ENCODE results near the gene MPPED1. TPM values are rescaled to one million over a fixed set of nuclear protein-coding genes. Genes with fewer than 3 reads are reported as not detected.

MPPED1 gene
- total and polyA plus RNA-seq, 2 donors (not counting 1 experiment from before 2014, with no cell fraction given), result 0.13 TPM; not detected in 1

DNA sequence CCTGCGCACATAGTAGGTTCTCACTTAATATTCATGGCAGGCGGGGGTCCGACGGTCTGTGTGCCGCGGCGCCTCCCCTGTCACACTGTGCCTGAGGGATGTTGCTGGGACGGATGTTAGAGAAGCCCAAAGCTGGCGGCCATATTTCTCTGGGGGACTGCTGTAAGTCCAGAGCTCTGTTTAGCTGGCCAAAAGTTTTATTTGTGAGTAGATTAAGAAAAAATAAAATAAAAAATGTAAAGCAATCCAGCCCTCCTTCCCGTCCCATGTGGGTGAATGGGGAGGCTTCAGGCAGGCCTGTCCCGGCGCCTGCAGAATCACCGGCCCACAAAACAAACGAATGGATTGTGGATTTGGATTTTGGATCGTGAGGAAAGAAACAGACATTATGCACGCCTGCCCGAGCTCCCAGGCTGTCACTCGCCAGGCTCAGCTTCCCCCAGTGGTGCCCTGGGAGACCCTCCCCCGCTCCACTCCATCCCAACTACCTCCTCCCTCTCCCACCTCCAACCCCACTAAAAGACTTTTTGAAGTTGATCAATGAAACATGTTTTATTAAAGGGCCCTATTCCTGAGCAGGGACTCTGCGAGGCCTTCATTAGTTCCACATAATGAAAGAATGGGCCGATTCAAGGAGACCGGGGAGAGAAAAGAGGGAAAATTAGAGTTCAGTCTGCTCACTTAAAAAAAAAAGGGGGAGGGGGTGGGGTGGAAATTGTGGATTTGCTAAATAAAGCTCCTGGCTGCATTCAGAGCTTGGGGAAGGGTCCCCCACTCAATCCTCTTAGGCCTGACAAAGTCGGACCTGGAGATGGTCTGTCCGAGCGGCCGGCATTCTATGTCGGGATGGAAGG, 48.3 kb upstream of the MPPED1 start:
- Histone ChIP-seq H3K27me3 (replicated peaks in 1 of 4; ENCODE audit: control extremely low read depth in 1 of 4, control insufficient read depth in 3 of 4, insufficient read depth in 4 of 4, low read length in 3 of 4) (peaks cover 0 to 3% (median 0%) of the 10 kb centered on the region in 4 experiments), H3K4me2 (replicated peaks; ENCODE audit: low read depth, low read length, poor library complexity, severe bottlenecking) (no peak overlapping the region), H3K9ac (ENCODE audit: low read length) (no peak overlapping the region), H3K36me3 (replicated peaks in 1 of 2; ENCODE audit: control extremely low read depth in 1 of 2, control insufficient read depth in 1 of 2, extremely low read depth in 1 of 2, insufficient read depth in 2 of 2, low read length in 1 of 2) (no peaks in the 10 kb centered on the region), H3K4me3 (ENCODE audit: control extremely low read depth in 1 of 5, extremely low read depth in 1 of 5, insufficient read depth in 1 of 5, low read depth in 2 of 5, low read length in 4 of 5) (no peak overlapping the region), H4K20me1 (ENCODE audit: control insufficient read depth, insufficient read depth, low read length, poor library complexity, severe bottlenecking) (no peaks in the 10 kb centered on the region), H3K9me3 (ENCODE audit: control extremely low read depth in 1 of 3, control insufficient read depth in 2 of 3, insufficient read depth in 1 of 3, low read length in 2 of 3) (peaks cover 0 to 6% (median 0%) of the 10 kb centered on the region in 3 donors), H3K27ac (ENCODE audit: low read length in 2 of 2) (no peak overlapping the region), H2AFZ (ENCODE audit: insufficient read depth, low read depth, low read length, poor library complexity, severe bottlenecking) (no peak overlapping the region), H3K4me1 (ENCODE audit: control insufficient read depth in 2 of 2, insufficient read depth in 2 of 2, low read length in 2 of 2) (no peaks in the 10 kb centered on the region), H3K79me2 (ENCODE audit: control insufficient read depth, insufficient read depth, low read length) (no peaks in the 10 kb centered on the region)
- intact Hi-C loops (cut with micrococcal nuclease), result no loop called here
- Mint-ChIP-seq H3K27ac (no peak overlapping the region), H3K4me3 (no peak overlapping the region), H3K4me1 (no peaks in the 10 kb centered on the region), H3K9me3 (ENCODE audit: insufficient read depth) (no peaks in the 10 kb centered on the region), H3K27me3 (peaks cover 17% of the 10 kb centered on the region)
- DNase-seq (no peak), ATAC-seq (ENCODE audit: low read depth) (no peak)
- WGBS (ENCODE audit: insufficient coverage), result 93% methylated on average over 19 of the region's 27 CpGs
- CTCF ChIA-PET, result interaction anchor here (1.2 kb wide), 1 partner anchor 17 kb away, joined by 4 read pairs; no protein-coding TSS in a partner anchor
- no peak for TF ChIP-seq EZH2 (IDR thresholded peaks at IDR 0.05; ENCODE audit: borderline replicate concordance, insufficient read depth, low read depth, low read length, poor library complexity, severe bottlenecking)
- TF ChIP-seq, protein P1, sequence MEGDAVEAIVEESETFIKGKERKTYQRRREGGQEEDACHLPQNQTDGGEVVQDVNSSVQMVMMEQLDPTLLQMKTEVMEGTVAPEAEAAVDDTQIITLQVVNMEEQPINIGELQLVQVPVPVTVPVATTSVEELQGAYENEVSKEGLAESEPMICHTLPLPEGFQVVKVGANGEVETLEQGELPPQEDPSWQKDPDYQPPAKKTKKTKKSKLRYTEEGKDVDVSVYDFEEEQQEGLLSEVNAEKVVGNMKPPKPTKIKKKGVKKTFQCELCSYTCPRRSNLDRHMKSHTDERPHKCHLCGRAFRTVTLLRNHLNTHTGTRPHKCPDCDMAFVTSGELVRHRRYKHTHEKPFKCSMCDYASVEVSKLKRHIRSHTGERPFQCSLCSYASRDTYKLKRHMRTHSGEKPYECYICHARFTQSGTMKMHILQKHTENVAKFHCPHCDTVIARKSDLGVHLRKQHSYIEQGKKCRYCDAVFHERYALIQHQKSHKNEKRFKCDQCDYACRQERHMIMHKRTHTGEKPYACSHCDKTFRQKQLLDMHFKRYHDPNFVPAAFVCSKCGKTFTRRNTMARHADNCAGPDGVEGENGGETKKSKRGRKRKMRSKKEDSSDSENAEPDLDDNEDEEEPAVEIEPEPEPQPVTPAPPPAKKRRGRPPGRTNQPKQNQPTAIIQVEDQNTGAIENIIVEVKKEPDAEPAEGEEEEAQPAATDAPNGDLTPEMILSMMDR (IDR thresholded peaks at IDR 0.05), result no peak
- POLR2A ChIA-PET, result no interaction called here

DNA sequence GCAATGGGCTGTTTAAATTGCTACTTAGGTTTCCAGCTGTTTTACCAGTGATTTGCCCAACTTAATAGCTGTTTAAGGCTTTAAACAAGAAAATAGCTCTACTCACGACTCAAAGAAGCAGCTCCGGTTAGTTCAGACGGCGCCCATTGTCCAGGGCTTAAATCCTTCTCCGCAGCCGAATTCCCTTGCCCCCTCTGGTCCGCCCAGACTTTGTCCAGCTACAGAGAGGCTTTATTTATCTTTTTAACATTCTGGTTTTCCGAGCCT, 47.7 kb upstream of the MPPED1 start:
- POLR2A ChIA-PET, result no interaction called here

More for the DNA sequence above, 47.7 kb upstream of the MPPED1 start:
- no peak for ATAC-seq (ENCODE audit: low read depth)
- no peak overlapping the region for H3K9ac ChIP-seq (ENCODE audit: low read length)
- H3K36me3 ChIP-seq (replicated peaks in 1 of 2; ENCODE audit: control extremely low read depth in 1 of 2, control insufficient read depth in 1 of 2, extremely low read depth in 1 of 2, insufficient read depth in 2 of 2, low read length in 1 of 2), result no peaks in the 10 kb centered on the region
- H3K4me1 ChIP-seq (ENCODE audit: control insufficient read depth in 2 of 2, insufficient read depth in 2 of 2, low read length in 2 of 2), result no peaks in the 10 kb centered on the region
- WGBS (ENCODE audit: insufficient coverage), result 97% methylated on average over 6 of the region's 8 CpGs
- intact Hi-C loops (cut with micrococcal nuclease), result no loop called here
- no peak overlapping the region for H3K27ac ChIP-seq (ENCODE audit: low read length in 2 of 2)
- Mint-ChIP-seq H3K27me3 (peaks cover 18% of the 10 kb centered on the region), H3K9me3 (ENCODE audit: insufficient read depth) (no peaks in the 10 kb centered on the region), H3K4me3 (no peak overlapping the region), H3K27ac (no peak overlapping the region), H3K4me1 (no peaks in the 10 kb centered on the region)
- peaks cover 0 to 3% (median under 1%) of the 10 kb centered on the region in 4 experiments for H3K27me3 ChIP-seq (replicated peaks in 1 of 4; ENCODE audit: control extremely low read depth in 1 of 4, control insufficient read depth in 3 of 4, insufficient read depth in 4 of 4, low read length in 3 of 4)
- H4K20me1 ChIP-seq (ENCODE audit: control insufficient read depth, insufficient read depth, low read length, poor library complexity, severe bottlenecking), result no peaks in the 10 kb centered on the region
- CTCF ChIA-PET, result interaction anchor here (1.2 to 1.4 kb wide), 2 partner anchors 18 to 132 kb away, joined by 3 to 4 read pairs; no protein-coding TSS in a partner anchor
- H2AFZ ChIP-seq (ENCODE audit: insufficient read depth, low read depth, low read length, poor library complexity, severe bottlenecking), result no peak overlapping the region
- no peak overlapping the region for H3K4me3 ChIP-seq (ENCODE audit: control extremely low read depth in 1 of 5, extremely low read depth in 1 of 5, insufficient read depth in 1 of 5, low read depth in 2 of 5, low read length in 4 of 5)
- H3K4me2 ChIP-seq (replicated peaks; ENCODE audit: low read depth, low read length, poor library complexity, severe bottlenecking), result no peak overlapping the region
- DNase-seq, result no peak
- H3K79me2 ChIP-seq (ENCODE audit: control insufficient read depth, insufficient read depth, low read length), result no peaks in the 10 kb centered on the region
- peaks cover 0 to 6% (median 0%) of the 10 kb centered on the region in 3 donors for H3K9me3 ChIP-seq (ENCODE audit: control extremely low read depth in 1 of 3, control insufficient read depth in 2 of 3, insufficient read depth in 1 of 3, low read length in 2 of 3)
- no peak for TF ChIP-seq EZH2 (IDR thresholded peaks at IDR 0.05; ENCODE audit: borderline replicate concordance, insufficient read depth, low read depth, low read length, poor library complexity, severe bottlenecking)
- TF ChIP-seq, protein P1 (IDR thresholded peaks at IDR 0.05), result no peak

Data from B cell (primary cell).